B cell (primary cell): Measurements from ENCODE around the gene UBASH3B. TPM values are rescaled to one million over a fixed set of nuclear protein-coding genes. Genes with fewer than 3 reads are reported as not detected.

ENCODE experiments used
- ATAC-seq: fragments of 200-7000 bp; cut with Tn5 transposase; one replicate; pipeline ENCODE4 v1.10.0; 2021; ENCODE audit warnings: low read depth, mild to moderate bottlenecking, moderate number of reproducible peaks, moderate library complexity
- CTCF ChIA-PET: fragments of 350-600 bp; sonication (Branson Sonifier 250); formaldehyde crosslinking; loops from one replicate; lab custom pipeline; 2021; ENCODE audit warnings: antibody characterized with exemption, inconsistent platforms; lab: Charles Lee
- POLR2A ChIA-PET: fragments of 350-600 bp; sonication (Branson Sonifier 250); formaldehyde crosslinking; loops from one replicate; lab custom pipeline; 2021; ENCODE audit warnings: antibody characterized with exemption; lab: Charles Lee
- DNase-seq: peaks from one replicate; pipeline ENCODE4 v3.0.0; 2013
- H2AFZ ChIP-seq: 2 replicates; pipeline ENCODE4 v1.6.1; 2012; ENCODE audit warnings: mild to moderate bottlenecking, low read depth, low read length; ENCODE audit not compliant: insufficient read depth, poor library complexity, severe bottlenecking
- H3K27ac ChIP-seq, 2 donors: 1 replicate in 1 of 2; 2 replicates in 1 of 2; pipeline ENCODE4 v1.5.1; 2012 to 2013; ENCODE audit warnings: low read length in 2 of 2, mild to moderate bottlenecking in 2 of 2, moderate library complexity in 1 of 2
- H3K27me3 ChIP-seq, 4 experiments: fragments of 200-600 bp in 1 of 4; sonication (generic) in 1 of 4; replicated peaks in 1 of 4; 1 replicate in 2 of 4; 2 replicates in 2 of 4; pipeline versions ENCODE4 v1.6.1 to v1.7.0; 2013 to 2016; ENCODE audit warnings: low read length in 3 of 4, mild to moderate bottlenecking in 2 of 4, mixed read lengths in 1 of 4, moderate library complexity in 1 of 4; ENCODE audit not compliant: insufficient read depth in 4 of 4, control insufficient read depth in 3 of 4; ENCODE audit errors: control extremely low read depth in 1 of 4
- H3K36me3 ChIP-seq, 2 experiments: replicated peaks in 1 of 2; 1 replicate in 1 of 2; 2 replicates in 1 of 2; pipeline versions ENCODE4 v1.6.1 to v1.7.1; 2013; ENCODE audit warnings: low read length in 1 of 2; ENCODE audit not compliant: insufficient read depth in 2 of 2, control insufficient read depth in 1 of 2; ENCODE audit errors: control extremely low read depth in 1 of 2, extremely low read depth in 1 of 2
- H3K4me1 ChIP-seq, 2 donors: fragments of 200-600 bp in 1 of 2; sonication (generic) in 1 of 2; 1 replicate in 1 of 2; 2 replicates in 1 of 2; pipeline versions ENCODE4 v1.5.1 to v1.6.1; 2013 to 2017; ENCODE audit warnings: low read length in 2 of 2; ENCODE audit not compliant: control insufficient read depth in 2 of 2, insufficient read depth in 2 of 2
- H3K4me2 ChIP-seq: replicated peaks from 2 replicates; pipeline ENCODE3; 2012; ENCODE audit warnings: mild to moderate bottlenecking, low read depth, low read length; ENCODE audit not compliant: poor library complexity, severe bottlenecking
- H3K4me3 ChIP-seq, 5 experiments: fragments of 200-600 bp in 1 of 5; sonication (generic) in 1 of 5; 1 replicate in 3 of 5; 2 replicates in 2 of 5; pipeline versions ENCODE4 v1.5.1 to v1.7.0; 2011 to 2016; ENCODE audit warnings: low read length in 4 of 5, mild to moderate bottlenecking in 4 of 5, low read depth in 2 of 5, control low read depth in 1 of 5, moderate library complexity in 1 of 5; ENCODE audit not compliant: insufficient read depth in 1 of 5; ENCODE audit errors: control extremely low read depth in 1 of 5, extremely low read depth in 1 of 5
- H3K79me2 ChIP-seq: fragments of 200-600 bp; sonication (generic); one replicate; pipeline ENCODE4 v1.6.0; 2016; ENCODE audit warnings: low read length; ENCODE audit not compliant: control insufficient read depth, insufficient read depth
- H3K9ac ChIP-seq: fragments of 200-600 bp; sonication (generic); 2 replicates; pipeline ENCODE4 v1.6.1; 2017; ENCODE audit warnings: mild to moderate bottlenecking, low read length, moderate library complexity
- H3K9me3 ChIP-seq, 3 donors: one replicate each; pipeline versions ENCODE4 v1.6.1 to v1.7.1; 2013; ENCODE audit warnings: low read length in 2 of 3; ENCODE audit not compliant: control insufficient read depth in 2 of 3, insufficient read depth in 1 of 3; ENCODE audit errors: control extremely low read depth in 1 of 3
- H4K20me1 ChIP-seq: 2 replicates; pipeline ENCODE4 v1.6.0; 2012; ENCODE audit warnings: mild to moderate bottlenecking, low read length; ENCODE audit not compliant: insufficient read depth, control insufficient read depth, poor library complexity, severe bottlenecking
- H3K27ac Mint-ChIP-seq: one replicate; pipeline ENCODE4 v1.8.0; 2021; ENCODE audit warnings: mixed read lengths
- H3K27me3 Mint-ChIP-seq: one replicate; pipeline ENCODE4 v1.8.0; 2021; ENCODE audit warnings: mixed read lengths
- H3K4me1 Mint-ChIP-seq: one replicate; pipeline ENCODE4 v1.8.0; 2021; ENCODE audit warnings: mixed read lengths
- H3K4me3 Mint-ChIP-seq: one replicate; pipeline ENCODE4 v1.8.0; 2021; ENCODE audit warnings: mixed read lengths
- H3K9me3 Mint-ChIP-seq: one replicate; pipeline ENCODE4 v1.8.0; 2022; ENCODE audit warnings: mixed read lengths; ENCODE audit not compliant: insufficient read depth
- CTCF ChIP-seq: fragments of 200-600 bp; IDR thresholded peaks from one replicate; pipeline ENCODE4 v1.8.0; 2022; ENCODE audit warnings: antibody characterized with exemption, mild to moderate bottlenecking
- EZH2 ChIP-seq: IDR thresholded peaks from 2 replicates; pipeline ENCODE4 v1.6.1; 2012; ENCODE audit warnings: borderline replicate concordance, low read depth, mild to moderate bottlenecking, moderate library complexity, low read length; ENCODE audit not compliant: insufficient read depth, poor library complexity, severe bottlenecking
- WGBS: methylation state at CpG from one replicate; pipeline ENCODE4 v1.1.5; 2013; ENCODE audit warnings: missing lambda C conversion rate; ENCODE audit not compliant: insufficient coverage; 5-methylcytosine and 5-hydroxymethylcytosine counted together
- intact Hi-C: fragments of 100-400 bp; cut with micrococcal nuclease; formaldehyde crosslinking; loops from one replicate; pipeline ENCODE4 v1.10.0; 2022
- polyA plus RNA-seq: library from polyadenylated mRNA; depleted of rRNA; stranded (reverse); fragments of >200 nt; gene quantifications from 2 replicates; pipeline ENCODE4 v1.2.3, GENCODE V29; 2012
- total RNA-seq, 2 donors: library from RNA; stranded (reverse); fragments of 120-200 nt in 1 of 2; gene quantifications; 1 replicate in 1 of 2; 2 replicates in 1 of 2; pipeline versions ENCODE4 v1.2.3 to v1.2.4, GENCODE V29; 2013 to 2022

Gene UBASH3B
- total and polyA plus RNA-seq, 2 donors (not counting 1 experiment from before 2014, with no cell fraction given): 2.3 to 3.6 TPM

- Histone ChIP-seq H3K36me3 (no peaks in the 10 kb centered on the region), H2AFZ (no peak overlapping the region), H3K9ac (no peak overlapping the region), H3K9me3 (no peaks in the 10 kb centered on the region), H3K4me1 (peaks cover 51 to 69% of the 10 kb centered on the region in 2 donors), H3K4me2 (peak overlapping the region; percentile 27), H3K27me3 (peaks cover 0 to 31% (median 7%) of the 10 kb centered on the region in 4 experiments), H3K27ac (peak overlapping the region; percentile 59 to 75), H3K79me2 (peaks cover 27% of the 10 kb centered on the region), H3K4me3 (no peak overlapping the region), H4K20me1 (no peaks in the 10 kb centered on the region)
- Mint-ChIP-seq H3K4me3 (peak overlapping the region; percentile 54), H3K27ac (peak overlapping the region; percentile 85), H3K4me1 (peaks cover 16% of the 10 kb centered on the region), H3K27me3 (peaks cover 13% of the 10 kb centered on the region), H3K9me3 (no peaks in the 10 kb centered on the region)
- ChIA-PET CTCF (interaction anchor here (1.0 to 18.4 kb wide), 11 partner anchors 7 to 308 kb away, joined by 3 to 405 read pairs (median 7); partner anchors contain the start of gene UBASH3B), POLR2A (no interaction called here)
- no peak for ATAC-seq
- DNase-seq: no peak
- intact Hi-C loops: loop anchor here (1.0 to 5.0 kb wide), 6 partner anchors 10 to 316 kb away; partner anchors contain the start of genes HSPA8 and UBASH3B
- TF ChIP-seq EZH2 (no peak), CTCF (no peak)
- 91% methylated on average over 4 of the region's 8 CpGs for WGBS
Observed at GRCh38 chr11:122746611-122747244, 91.2 kb downstream of the UBASH3B start.

DNA sequence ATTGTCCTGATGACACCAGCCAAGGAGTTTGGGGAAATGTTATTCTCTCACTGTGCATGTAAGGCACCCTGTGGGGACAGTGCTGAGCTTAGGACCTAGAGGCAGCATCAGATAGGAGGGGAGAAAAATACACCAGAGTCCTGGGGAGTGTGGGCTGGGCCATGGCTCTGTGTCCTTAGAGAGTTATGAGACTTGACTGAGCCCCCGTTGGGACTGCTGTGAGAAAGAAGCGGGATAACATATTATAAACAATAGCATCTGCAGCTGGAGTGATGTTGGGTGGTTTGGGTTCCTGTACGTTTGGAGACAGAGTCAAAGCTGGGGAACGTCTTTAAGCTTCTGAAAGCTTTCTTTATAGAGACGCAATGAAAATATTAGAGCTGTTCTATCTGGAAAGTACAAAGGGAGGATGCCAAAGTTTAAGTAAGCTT, 91.8 kb downstream of the UBASH3B start:
- H3K4me1 ChIP-seq: peaks cover 51 to 69% of the 10 kb centered on the region in 2 donors
- intact Hi-C loops: loop anchor here (2.0 to 5.0 kb wide), 2 partner anchors 85 to 93 kb away; partner anchors contain the start of gene UBASH3B

More for the DNA sequence above, 91.8 kb downstream of the UBASH3B start:
- DNase-seq (no peak), ATAC-seq (no peak)
- ChIA-PET POLR2A (no interaction called here), CTCF (interaction anchor here (1.0 to 18.4 kb wide), 10 partner anchors 8 to 305 kb away, joined by 3 to 405 read pairs (median 6); partner anchors contain the start of gene UBASH3B)
- Histone ChIP-seq H3K36me3 (no peaks in the 10 kb centered on the region), H3K27me3 (peaks cover 0 to 35% (median 7%) of the 10 kb centered on the region in 4 experiments), H4K20me1 (no peaks in the 10 kb centered on the region), H3K9ac (no peak overlapping the region), H3K79me2 (peaks cover 31% of the 10 kb centered on the region), H3K9me3 (no peaks in the 10 kb centered on the region), H2AFZ (no peak overlapping the region), H3K4me2 (no peak overlapping the region), H3K4me3 (no peak overlapping the region), H3K27ac (no peak overlapping the region)
- peaks cover 17% of the 10 kb centered on the region for H3K27me3 Mint-ChIP-seq
- TF ChIP-seq CTCF: no peak
- TF ChIP-seq EZH2: no peak
- H3K4me3 Mint-ChIP-seq: no peak overlapping the region
- H3K4me1 Mint-ChIP-seq: peaks cover 16% of the 10 kb centered on the region
- peak overlapping the region; percentile 2 for H3K27ac Mint-ChIP-seq
- H3K9me3 Mint-ChIP-seq: no peaks in the 10 kb centered on the region
- 53% methylated on average over 3 of the region's 5 CpGs for WGBS
